NCI-H226 (cell line): Measurements from ENCODE around the gene SLC9A5.

ENCODE experiments used
- DNase-seq: peaks from one replicate; pipeline ENCODE4 v3.0.0-alpha.2; 2015

SLC9A5 gene, protein sequence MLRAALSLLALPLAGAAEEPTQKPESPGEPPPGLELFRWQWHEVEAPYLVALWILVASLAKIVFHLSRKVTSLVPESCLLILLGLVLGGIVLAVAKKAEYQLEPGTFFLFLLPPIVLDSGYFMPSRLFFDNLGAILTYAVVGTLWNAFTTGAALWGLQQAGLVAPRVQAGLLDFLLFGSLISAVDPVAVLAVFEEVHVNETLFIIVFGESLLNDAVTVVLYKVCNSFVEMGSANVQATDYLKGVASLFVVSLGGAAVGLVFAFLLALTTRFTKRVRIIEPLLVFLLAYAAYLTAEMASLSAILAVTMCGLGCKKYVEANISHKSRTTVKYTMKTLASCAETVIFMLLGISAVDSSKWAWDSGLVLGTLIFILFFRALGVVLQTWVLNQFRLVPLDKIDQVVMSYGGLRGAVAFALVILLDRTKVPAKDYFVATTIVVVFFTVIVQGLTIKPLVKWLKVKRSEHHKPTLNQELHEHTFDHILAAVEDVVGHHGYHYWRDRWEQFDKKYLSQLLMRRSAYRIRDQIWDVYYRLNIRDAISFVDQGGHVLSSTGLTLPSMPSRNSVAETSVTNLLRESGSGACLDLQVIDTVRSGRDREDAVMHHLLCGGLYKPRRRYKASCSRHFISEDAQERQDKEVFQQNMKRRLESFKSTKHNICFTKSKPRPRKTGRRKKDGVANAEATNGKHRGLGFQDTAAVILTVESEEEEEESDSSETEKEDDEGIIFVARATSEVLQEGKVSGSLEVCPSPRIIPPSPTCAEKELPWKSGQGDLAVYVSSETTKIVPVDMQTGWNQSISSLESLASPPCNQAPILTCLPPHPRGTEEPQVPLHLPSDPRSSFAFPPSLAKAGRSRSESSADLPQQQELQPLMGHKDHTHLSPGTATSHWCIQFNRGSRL

DNA sequence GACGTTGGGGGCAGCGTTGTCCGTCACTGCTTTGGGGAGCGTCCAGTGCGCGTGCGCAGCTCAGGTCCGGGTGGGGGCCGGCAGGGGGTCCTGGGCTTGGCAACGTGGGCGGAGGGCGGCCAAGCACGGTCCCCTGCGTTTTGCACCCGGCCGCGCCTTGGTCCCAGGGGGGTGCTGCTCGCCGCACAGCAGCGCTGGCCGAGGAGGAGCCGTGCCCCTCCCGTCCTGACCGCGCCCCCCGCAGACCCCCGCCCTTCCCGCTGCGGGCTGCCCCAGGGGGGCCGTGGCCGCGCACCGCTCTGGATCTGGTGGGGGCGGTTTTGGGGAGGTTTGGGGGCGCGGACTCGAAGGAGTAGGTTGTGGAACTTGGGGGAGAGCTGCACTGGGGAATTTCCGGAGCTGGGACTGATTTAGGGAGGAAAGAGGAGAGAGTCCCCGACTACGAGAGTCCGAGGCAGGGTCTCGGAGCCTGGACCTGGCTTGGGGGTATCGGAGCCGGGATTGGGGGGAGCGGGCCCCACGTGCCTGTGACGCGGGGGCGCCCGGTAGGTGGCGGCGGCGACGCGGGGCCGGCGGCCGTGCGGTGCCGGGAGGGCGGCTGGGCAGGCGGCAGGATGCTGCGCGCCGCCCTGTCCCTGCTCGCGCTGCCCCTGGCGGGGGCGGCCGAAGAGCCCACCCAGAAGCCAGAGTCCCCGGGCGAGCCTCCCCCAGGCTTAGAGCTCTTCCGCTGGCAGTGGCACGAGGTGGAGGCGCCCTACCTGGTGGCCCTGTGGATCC lies at the start of gene SLC9A5:
SLC9A5 (plus strand) TSS at position 579 of the 777 bp plus-strand sequence; CDS start at position 615, 36 bp downstream.
- no peak for DNase-seq

DNA sequence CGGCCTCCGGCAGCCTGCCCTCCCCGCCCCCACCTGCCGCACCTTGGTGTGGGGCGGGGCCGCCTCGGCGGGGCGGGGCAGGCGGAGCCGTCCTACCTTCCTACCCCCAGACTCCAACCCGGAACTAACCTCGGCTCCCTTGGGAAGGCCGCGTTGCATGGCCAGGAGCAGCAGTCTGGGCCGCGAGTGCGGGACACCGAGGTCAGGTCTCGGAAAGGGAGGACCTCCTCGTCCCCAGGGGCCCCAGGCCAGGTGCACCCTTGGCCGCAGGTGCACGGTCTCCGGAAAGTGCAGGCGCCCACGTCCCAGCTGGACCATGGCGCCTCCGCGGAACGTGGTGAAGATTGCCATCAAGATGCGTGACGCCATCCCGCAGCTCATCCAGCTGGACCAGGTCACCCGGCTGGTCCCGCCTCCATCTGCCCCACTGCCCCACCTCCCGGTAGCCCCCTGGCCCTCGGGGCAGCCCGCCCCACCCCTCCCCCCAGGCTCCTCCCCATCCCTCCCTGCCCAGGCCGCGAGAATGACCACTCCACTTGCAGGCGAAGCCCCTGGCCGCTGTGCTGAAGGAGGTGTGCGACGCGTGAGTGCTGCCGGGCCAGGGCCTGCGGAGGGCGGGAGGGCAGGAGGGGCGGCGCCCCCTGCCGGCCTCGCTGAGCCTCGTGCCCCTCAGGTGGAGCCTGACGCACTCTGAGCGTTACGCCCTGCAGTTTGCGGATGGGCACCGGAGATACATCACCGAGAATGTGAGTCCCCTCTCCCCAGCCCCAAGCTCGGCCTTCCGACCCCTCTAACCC lies 49.6 kb upstream of the SLC9A5 start, which contains the start of gene ELMO3:
ELMO3 (plus strand) TSS at position 121 of the 797 bp plus-strand sequence; CDS start at position 317, 196 bp downstream.
- DNase-seq = peak; percentile 44

DNA sequence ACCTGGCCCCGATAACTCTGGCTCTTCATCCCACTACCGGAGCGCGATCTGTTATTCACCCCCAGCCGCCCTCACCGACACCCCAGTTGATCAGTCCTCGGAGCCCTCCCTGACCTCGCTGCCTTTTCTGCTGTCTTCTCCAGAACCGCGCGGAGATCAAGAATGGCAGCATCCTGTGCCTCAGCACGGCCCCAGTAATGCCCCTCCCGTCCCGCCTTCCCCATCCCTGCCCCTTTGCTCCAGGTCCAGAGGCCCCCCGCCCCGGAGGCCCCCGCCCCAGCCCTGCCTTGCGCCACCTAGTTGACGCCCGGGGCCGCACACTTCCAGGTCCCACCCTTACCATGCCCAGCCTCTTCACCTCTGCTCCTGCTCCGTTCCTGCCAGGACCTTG lies 49.0 kb upstream of the SLC9A5 start:
- no peak for DNase-seq

DNA sequence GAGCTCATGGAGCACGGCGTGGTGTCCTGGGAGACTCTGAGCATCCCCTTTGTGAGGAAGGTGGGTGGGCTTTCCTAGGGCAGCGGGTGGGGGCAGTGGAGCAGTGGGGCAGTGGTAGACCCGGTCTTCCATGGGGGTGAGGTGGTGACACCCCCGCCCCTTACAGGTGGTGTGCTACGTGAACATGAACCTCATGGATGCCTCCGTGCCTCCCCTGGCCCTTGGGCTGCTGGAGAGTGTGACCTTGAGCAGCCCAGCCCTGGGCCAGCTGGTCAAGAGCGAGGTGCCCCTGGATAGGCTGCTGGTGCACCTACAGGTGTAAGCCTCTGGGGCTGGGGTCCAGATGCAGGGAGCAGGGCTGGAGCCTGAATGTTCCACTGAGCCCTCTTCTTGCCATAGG lies 48.3 kb upstream of the SLC9A5 start:
- no peak for DNase-seq

DNA sequence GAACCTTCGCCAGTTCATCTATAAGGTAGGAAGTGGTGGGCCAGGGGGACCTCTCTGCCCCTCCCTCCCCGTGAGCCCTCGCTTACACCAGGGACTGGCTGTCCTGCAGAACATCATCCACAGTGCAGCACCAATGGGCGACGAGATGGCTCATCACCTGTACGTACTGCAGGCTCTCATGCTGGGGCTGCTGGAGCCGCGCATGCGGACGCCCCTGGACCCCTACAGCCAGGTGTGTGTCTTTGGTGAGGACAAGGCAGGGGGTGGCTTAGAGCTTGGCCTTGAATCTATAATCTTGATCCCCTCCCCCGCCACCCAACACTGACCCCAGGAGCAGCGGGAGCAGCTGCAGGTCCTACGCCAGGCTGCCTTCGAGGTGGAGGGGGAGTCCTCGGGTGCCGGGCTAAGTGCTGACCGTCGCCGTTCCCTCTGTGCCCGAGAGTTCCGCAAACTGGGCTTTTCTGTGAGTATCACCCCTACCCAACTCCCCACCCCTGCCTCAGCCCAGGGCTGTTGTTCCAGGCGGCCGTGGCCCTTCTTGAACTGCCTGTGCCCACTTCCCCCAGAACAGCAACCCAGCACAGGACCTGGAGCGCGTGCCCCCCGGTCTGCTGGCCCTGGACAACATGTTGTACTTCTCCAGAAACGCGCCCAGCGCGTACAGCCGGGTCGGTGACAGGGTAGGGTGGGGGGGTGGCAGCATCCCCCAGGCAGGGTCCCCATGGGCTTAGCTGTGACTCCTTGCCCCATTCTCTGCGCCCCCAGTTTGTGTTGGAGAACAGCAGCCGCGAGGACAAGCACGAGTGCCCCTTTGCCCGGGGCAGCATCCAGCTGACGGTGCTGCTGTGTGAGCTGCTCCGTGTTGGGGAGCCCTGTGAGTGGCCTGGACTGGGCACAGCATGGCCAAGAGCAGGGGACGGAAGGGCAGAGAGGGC lies 47.1 kb upstream of the SLC9A5 start:
- no peak for DNase-seq

DNA sequence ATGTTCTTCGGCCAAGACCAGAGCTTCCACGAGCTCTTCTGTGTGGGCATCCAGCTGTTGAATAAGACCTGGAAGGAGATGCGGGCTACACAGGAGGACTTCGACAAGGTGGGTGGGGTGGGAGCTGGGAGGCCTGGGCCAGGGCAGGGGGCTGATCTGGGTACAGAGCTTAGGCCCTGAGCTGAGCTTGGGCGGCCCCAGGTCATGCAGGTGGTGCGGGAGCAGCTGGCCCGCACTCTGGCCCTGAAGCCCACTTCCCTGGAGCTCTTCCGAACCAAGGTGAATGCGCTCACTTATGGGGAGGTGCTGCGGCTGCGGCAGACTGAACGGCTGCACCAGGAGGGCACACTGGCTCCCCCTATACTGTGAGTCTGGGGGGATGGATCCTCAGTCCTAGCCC lies 46.4 kb upstream of the SLC9A5 start:
- no peak for DNase-seq

DNA sequence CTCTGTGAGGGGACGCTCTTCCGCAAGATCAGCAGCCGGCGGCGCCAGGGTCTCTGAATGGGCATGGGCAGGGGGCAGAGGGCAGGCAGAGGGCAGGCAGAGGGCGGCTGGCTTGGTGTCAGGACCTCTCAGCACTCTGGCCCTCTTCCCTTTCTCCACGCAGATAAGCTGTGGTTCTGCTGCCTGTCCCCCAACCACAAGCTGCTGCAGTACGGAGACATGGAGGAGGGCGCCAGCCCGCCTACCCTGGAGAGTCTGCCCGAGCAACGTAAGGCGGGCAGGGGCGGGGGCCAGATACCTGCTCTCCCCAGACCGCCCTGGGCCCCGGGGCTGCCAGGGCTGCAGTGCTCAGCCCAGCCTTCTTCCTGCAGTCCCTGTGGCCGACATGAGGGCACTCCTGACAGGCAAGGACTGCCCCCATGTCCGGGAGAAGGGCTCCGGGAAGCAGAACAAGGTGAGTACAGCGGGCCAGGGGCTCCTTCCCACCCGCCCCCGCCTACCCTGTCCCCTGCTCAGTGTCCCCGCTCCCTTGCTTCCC lies 45.8 kb upstream of the SLC9A5 start:
- DNase-seq = no peak

DNA sequence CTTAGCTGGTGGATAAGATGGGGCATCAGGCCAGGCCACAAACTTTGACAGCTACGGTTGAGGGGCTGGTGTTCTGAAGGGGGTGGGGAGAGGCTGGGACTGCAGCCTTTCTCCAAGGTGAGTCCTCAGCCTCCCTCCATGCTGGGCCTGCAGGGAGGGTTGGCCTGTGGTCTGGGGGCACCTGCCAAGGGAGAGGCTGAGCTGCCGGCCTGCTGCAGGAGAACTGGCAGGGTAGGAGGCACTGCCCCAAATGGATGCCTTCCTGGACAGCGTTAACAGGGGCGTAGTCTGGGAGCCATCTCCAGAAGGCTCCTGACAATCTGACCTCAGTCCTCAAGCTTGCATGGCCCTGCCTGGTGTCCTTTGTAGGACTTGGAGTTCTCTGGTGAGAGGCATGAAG lies 44.7 kb upstream of the SLC9A5 start:
- no peak for DNase-seq

DNA sequence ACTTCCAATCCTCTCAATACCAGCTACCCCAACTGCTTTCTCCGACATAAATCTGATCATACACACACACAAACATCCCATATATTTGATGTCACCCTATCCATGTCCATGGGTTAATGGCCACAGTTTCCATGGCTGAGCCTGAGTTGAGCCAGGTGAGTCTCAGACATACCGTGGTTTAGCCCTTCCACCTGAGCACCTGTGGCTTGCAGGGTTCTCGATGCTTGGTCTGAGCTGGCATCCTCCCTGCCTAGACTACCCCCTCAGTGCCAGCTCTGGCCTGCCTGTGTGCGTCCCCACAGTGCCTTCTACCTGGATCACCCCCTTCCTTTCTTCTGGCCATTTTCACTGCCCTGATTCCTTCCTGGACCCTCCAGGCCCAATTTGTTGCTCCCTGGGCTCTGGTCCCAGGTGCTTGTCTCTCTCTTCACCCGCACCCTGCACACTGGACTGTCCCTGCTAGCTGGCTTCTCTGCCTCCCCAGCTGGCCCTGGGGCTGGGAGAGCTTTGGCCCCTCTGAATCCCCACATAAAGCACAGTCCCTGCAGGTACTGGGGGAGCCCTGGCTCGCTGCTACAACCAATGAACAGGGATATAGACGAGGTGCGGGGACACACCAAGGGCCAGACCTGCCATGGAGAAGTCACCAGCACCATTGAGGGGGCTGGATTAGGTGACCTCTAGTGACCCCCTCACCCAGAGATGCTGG lies 42.5 kb upstream of the SLC9A5 start:
- no peak for DNase-seq

DNA sequence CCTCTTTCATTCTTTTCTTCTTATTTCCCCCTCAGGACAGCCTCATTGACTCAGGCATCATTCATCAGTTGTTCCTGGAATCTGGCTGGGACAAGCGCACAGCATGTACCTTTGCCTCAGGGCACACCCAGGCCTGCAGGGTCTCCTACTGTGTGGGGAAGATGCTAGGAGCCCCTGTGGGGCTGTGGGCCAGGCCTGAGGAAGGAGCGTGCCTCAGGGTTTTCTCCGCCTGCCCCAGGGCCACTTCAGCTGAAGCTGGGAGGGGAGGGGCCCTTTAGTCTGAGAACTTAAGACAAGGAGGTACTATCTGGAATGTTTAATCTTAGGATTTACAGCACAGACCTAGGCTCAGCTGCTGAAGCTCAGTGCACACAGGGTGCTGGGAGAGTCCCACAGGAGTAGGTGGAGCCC lies 41.9 kb upstream of the SLC9A5 start:
- no peak for DNase-seq

DNA sequence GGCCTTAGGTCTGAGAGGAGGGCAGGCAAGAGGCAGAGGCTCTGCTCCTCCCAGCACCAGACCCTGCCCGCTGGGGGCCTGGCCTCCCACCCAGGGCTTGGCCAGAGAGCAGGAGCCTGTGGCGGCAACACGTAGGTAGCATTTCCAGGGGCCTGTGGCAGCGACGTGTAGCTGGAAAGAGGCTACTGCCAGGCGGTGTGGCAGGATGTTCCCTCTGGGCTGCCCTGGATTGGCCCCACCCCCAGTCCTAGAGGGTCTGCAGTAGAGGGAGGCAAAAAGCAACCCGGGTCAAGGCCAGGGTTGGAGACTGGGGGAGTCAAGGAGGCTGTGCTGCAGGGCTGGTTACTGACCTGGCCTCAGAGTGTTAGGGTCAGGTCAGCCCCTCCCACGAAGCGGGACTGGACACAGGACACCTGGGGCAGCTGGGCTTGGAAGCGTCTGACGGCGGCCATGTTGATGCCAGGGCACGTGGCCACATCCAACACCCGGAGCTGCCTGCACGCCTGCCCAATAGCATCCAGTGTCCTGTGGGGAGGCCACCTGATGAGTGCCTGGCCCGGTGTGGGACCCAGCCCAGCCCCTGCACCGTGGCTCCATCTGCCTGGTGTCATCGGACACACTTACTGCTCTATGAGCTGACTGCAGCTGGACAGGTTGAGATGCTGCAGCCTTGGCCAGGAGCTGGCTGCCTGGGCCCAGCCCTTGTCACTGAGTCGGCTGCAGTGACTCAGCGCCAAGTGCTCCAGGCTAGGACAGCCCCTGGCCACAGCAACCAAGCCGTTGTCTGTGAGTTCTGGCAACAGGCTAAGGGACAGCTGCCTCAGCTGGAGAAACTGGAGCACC lies 41.3 kb upstream of the SLC9A5 start:
- no peak for DNase-seq

DNA sequence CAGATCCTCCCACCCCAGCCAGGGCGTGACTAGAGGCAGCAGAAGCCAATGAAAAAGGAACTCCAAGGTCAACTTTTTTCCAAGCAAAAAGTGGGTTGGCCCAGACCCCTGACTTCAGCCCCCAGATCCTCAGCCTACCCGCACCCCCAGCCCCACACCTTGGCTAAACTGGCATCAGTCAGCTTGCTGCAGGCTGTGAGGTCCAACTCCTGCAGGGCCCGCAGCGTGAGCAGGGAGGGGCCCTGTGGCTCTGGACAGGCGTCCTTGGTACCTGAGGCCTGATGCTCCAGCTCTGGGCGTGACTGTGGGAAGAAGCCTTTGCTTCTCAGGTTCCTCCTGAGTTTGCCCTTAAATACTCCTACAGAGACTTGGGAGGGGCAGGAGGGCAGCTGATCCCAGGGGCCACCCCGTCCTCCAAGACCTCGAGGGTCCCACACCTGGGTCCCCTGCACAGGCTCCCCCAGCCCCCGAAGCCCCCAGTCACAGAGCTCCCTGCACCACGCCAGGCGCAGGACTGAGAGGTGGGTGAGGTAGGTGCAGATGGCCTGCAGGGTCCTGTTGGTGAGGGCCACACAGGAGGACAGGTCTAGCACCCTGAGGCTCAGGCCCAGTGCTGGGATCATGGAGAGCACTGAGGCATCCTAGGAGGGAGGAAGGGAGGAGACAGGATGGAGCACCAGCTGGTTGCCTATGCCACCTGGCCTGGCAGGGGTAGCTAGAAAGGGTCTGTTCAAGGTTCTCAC lies 40.5 kb upstream of the SLC9A5 start:
- DNase-seq = no peak

DNA sequence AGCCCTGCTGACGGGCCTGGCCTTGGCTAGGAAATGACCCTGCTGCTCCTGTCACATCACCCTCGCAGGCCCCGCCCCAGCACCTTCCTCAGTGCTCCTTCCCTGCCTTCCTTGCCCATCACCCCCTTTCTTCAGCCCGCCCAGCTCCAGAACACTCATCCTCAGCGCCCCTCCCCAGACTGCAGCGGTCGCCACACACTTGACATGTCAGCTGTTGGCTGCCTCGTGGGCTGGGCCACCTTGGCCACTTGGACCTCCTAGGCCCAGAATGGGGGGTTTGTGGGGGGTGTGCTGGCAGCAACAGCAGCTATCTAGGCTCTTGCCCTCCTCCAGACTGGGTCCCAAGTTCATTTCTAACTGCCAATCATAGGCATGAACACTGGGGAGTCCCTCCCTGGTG lies 39.2 kb upstream of the SLC9A5 start:
- no peak for DNase-seq

DNA sequence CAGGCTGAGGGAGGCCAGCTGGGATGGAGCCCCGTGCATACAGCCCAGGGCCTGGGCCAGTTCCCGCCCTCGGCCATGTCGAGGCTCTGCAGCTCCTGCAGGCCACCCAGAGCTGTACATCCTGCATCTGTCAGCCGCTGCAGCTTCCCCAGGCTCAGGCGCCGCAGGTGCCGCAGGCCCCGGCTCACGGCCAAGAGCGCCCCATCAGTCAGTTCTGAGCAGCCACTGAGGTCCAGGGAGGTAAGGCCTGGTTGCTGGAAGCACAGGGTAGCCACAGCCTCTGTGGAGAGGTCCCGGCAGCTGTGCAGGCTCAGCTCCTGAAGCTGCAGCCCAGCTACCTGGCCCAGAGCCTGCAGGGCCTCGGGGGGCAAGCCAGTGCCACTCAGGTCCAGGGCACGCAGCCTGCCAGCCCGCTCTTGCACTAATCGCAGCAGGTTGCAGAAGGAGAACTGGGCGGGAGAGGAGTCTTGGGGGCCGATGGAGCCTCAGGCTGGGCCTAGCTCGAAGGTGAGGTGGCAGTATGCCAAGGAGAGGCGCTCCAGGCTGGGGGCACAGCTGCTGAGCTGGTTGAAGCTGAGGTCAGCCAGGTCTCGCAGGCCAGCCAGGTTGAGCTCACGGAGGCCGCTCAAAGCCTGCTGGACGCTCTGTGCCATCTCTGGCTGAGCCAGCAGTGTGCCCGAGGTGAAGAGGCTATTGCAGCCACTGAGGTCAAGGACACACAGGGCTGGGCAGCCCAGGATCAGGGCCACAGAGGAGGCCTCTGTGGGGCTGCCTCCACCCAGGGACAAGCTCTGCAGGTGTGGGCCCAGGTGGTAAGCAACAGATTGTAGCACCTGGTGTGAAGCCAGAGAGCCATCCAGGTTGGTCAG lies 38.5 kb upstream of the SLC9A5 start:
- DNase-seq = no peak

DNA sequence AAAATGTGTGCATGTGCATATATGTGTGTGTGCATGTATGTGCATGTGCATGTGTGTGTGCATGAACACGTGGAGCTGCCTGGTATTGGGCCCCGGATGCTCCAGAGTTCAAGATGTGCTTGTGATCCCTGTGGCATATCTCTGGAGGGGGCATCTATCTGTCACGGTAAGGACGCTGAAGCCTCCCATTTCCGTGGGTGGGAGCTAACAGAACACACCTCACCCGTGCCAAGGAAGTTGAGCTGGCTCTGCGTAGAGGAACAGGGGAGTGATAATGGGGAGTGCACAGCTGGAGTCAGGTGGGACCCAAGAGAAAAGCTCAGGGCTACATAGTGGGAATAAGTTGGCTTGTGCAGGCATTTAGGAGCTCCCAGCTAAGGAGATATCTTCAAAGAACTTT lies 37.1 kb upstream of the SLC9A5 start:
- no peak for DNase-seq

DNA sequence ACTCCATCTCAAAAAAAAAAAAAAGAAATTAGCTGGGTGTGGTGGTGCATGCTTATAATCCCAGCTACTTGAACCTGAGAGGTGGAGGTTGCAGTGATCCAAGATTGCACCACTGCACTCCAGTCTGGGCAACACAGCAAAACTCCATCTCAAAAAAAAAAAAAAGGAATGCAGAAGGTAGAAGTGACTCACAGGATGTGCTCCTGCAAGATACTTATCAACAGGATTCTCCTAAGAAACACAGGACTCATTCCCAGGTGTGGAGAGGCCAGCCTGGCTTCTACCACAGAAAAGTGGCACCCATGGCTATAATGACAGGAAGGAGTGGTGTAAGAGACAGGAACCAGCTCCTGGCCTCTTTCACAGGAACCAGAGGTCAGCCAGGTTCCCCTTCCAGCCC lies 36.0 kb upstream of the SLC9A5 start:
- no peak for DNase-seq
